Activated CD4-positive, alpha-beta T cell treated with anti-CD3 and anti-CD28 coated beads, Interleukin-2, Interleukin-4, amounts not matched to agents 100 ng/mL and 50 ng/mL, durations not matched to agents 16 hours and 8 hours (primary cell): ENCODE data around the gene LGALS8.

Experiments
- DNase-seq: peaks from one replicate; pipeline ENCODE4 v3.0.0-alpha.2; 2020; ENCODE audit warnings: low spot score

LGALS8 gene

GRCh38 chr1:236509203-236509602 lies 14.6 kb upstream of the LGALS8 start:
- no peak for DNase-seq

- DNase-seq = no peak
These were observed 14.0 kb upstream of the LGALS8 start for GRCh38 chr1:236509647-236510401.

DNA sequence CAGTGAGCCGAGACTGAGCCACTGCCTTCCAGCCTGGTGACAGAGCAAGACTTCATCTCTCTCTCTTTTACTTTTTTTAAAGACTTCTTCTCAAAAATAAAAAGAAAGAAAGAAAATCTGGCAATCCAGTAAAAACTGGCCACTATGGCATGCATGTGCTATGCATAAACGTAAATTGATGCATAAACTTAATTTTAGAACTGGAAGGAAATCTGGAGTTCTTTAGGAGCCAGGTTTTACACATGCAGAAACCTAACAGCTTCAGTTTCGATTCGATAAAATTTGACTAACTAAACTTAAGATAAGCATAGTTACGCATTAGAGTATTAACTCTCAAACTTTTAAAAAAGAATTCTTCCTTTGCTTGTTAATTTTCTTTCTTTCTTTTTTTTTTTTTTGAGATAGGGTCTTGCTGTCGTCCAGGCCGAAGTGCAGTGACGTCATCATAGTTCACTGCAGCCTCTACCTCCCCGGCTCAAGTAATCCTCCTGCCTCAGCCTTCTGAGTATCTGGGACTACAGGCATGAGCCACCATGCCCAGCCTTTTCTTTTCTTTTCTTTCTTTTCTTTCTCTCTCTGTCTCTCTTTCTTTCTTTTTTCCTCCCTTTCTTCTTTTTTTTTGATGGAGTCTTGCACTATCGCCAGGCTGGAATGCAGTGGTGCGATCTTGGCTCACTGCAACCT lies 11.9 kb upstream of the LGALS8 start:
- no peak for DNase-seq

DNA sequence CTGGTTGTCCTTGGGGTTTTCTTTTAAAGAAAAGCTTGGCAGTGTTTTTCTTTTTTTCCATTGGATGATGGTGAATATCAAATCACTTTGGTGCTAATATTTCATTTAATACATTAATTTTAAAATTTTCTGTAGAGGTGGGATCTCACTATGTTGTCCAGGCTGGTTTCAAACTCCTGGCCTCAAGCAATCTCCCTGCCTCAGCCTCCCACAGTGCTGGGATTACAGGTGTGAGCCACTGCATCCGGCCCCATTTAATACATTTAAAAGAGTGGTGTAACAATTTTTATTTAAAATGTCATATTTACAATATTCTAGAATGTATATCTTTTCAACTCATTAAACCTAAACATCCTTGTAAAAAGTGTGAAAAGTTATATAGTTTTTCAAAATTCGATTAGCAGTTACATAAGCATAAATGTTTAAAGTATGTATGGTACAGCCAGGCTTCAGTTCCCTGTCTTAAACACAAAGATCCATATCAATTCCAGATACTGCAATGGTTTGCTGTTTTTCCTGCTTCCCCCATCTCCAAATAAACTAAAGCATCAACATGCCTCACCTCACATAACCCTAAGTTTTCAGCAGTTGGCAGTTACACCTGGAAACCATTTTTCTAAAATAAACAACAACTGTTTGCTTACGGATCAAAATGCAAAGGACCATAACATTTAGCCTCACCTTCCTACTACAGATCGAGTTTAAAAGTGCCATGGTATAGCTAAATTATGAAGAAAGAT lies 8.9 kb upstream of the LGALS8 start:
- no peak for DNase-seq

- DNase-seq = no peak
These were observed 8.3 kb upstream of the LGALS8 start for GRCh38 chr1:236515443-236515958.

GRCh38 chr1:236516929-236517704 lies 6.7 kb upstream of the LGALS8 start:
- peak; percentile 41 for DNase-seq

- DNase-seq = no peak
These were observed 5.5 kb upstream of the LGALS8 start for GRCh38 chr1:236518322-236518721.

GRCh38 chr1:236520445-236521005 lies 3.3 kb upstream of the LGALS8 start:
- no peak for DNase-seq

DNA sequence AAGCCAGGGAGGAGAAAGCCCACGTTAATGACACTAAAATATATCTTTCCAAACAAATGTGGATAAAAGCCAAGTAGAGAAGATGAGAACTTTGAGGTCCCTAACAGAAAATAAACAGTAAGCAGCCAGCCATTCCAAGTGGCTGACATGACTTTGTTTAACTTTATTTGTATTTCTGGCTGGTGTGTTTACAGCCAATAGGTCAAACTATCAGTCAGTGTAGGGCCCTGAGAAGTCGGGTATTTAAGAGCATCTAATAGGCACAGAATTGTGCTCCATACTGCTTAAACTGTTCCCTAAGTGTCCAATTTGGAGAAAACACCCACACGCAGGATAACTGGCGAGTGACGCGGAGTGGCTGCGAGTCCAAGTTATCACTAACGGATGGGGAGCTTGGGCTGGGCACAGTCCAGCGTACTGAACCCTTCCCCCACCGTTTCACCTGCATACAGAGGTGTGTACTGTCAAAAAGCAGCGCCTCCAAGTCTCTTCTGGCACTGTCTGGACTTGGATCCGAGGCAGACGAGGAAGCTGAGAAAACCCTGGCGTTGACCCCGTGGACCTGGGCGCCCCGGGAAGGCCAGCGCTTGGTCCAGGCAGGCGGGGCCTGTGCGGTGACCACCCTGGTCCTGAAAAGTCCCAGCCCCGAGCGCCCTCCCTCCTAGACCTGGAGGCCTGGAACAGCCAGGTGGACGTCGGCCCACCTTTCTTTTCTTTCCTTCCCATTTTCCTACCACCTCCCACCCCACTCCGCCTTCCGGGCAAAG lies 662 bp upstream of the LGALS8 start:
- no peak for DNase-seq

GRCh38 chr1:236524142-236524894 lies 536 bp downstream of the LGALS8 start:
- peak; percentile 82 for DNase-seq

- no peak for DNase-seq
These were observed 1.1 kb downstream of the LGALS8 start for GRCh38 chr1:236524895-236525184.

GRCh38 chr1:236526079-236526478 lies 2.3 kb downstream of the LGALS8 start:
- no peak for DNase-seq

DNA sequence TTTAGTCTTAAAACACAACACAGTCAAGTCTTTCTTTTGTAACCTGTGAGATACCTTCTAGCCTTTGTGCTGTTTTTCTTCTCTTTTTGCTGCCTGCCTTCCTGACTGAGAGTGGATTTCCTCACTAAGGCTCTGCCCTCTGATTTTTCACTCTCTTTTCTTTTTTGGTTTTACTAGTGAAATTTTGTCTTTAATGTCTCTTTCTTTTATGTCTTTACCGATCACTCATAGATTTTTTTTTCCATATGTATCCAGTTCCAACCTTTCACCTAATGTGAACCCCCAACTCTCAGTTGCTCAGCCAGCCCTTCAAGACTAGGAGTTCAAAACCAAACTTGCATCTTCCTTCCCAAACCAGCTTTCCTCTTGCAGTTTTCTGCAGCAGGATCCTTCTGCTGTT lies 6.5 kb downstream of the LGALS8 start:
- DNase-seq = no peak

DNA sequence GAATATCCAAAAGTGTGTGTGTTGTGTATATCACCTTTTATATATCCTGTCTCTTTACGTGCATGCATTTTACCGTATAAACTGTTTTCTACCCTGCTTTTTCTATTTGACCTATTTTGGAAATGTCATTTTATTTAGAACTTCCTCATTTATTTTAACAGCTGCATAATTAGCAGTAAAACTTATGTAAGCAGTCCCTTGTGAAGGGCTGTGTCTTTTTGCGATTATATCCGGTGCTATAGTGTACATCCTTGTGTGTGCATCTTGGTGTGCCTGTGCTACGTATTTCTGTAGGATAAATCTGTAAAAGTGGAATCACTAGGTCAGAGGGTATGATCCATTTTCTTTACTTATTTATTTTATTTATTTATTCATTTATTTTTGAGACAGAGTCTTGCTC lies 7.2 kb downstream of the LGALS8 start:
- no peak for DNase-seq

- DNase-seq = no peak
These were observed 9.1 kb downstream of the LGALS8 start for GRCh38 chr1:236532850-236533249.

- DNase-seq = peak; percentile 68
These were observed 10.4 kb downstream of the LGALS8 start for GRCh38 chr1:236534151-236534651.

- DNase-seq = no peak
These were observed 11.4 kb downstream of the LGALS8 start for GRCh38 chr1:236535190-236535589.

GRCh38 chr1:236535662-236536161 lies 11.9 kb downstream of the LGALS8 start:
- no peak for DNase-seq

DNA sequence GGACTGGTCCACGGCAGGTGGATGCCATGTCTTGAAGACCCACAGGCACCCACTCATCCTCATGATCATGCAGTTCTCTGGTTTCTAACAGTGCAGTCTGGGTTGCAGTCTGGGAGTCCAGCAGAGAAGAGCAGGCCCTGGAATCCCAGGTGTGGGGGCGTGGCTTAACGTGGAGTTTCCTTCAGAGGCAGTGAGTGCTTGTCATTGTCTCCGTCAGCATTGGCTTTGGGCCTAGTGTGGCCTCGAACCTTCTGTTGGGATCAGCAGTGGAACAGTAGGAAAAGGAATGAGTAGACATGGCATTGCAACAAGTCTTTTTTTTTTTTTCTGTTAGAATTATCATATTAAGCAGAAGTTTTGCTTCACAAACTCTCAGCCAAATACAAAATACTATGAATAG lies 12.8 kb downstream of the LGALS8 start:
- no peak for DNase-seq
